ENCODE results near the gene RAPGEF4. TPM values are rescaled to one million over a fixed set of nuclear protein-coding genes. Genes with fewer than 3 reads are reported as not detected.
A peak's percentile ranks its signal among the peaks of the same experiment; 100 is the strongest.

Gene RAPGEF4
- total RNA-seq, 1 donor from 2014 or later = 0.91 TPM

DNA sequence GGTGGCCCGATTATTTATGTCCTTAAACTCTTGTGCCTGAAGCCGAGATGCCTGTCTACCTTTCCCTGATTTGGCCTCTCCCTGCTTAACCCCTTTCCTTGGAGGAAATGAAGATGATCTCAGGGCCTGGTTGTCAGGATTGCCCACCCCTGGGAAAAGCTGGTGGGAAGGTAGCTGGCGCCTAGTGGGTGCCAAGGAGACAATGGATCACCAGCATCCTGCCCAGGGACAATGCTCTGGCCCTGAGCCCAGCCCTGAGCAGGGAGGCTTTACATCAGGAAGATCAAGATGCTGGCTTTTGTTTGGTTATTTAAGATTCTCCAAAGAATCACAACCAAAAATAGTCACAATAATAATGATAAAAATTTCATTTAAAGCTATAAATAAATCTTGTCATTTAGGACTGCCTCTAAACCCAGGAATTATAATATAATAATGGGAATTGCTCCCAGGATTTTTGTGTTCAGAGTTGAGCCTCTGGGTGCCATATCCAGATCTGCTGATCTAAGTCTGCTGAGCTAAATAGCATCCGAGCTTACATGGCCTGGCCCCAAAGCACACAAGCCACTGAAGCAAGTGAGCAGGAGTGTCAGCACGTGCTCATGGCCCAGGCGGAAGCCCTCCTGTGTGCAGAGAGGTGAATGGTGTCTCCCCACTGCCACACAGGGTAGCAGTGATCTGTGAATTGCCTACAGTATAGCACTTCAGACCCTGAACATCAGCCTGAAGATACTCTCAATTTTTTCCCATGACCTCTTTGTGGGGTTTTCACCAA is 282.2 kb downstream of the RAPGEF4 start:
- H3K9me3 Mint-ChIP-seq = no peaks in the 10 kb centered on the region
- peaks cover 6% of the 10 kb centered on the region for H3K27me3 Mint-ChIP-seq (ENCODE audit: low read depth)
- intact Hi-C loops (cut with micrococcal nuclease) = no loop called here
- H3K27ac Mint-ChIP-seq = no peak overlapping the region
- no peak overlapping the region for H3K4me3 Mint-ChIP-seq (ENCODE audit: low read depth)
- no peak for DNase-seq (ENCODE audit: low spot score)
- no peaks in the 10 kb centered on the region for H3K36me3 Mint-ChIP-seq (ENCODE audit: low read depth)
- H3K4me1 Mint-ChIP-seq (ENCODE audit: low read depth) = no peaks in the 10 kb centered on the region

DNA sequence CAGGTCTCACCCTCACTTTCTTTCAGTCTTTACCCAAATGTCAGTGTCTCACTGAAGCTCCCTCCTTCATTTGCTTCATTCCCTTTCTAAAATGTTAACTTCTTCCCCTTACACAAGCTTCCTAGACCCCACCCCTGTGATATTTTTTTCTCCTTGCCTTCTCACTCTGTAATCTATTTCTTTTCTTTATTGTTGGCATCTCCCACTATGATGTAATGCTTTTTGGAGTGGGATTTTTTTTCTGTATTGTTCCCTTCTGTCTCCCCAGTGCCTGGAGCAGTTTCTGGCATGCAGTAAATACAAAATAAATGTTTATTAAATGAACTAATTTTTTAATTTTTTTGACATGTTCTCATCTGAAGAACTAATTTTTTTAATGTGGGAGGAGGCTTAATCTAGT is 284.1 kb downstream of the RAPGEF4 start:
- Mint-ChIP-seq H3K27me3 (ENCODE audit: low read depth) (peaks cover 6% of the 10 kb centered on the region), H3K4me1 (ENCODE audit: low read depth) (no peaks in the 10 kb centered on the region), H3K4me3 (ENCODE audit: low read depth) (no peak overlapping the region), H3K36me3 (ENCODE audit: low read depth) (no peaks in the 10 kb centered on the region), H3K9me3 (no peaks in the 10 kb centered on the region), H3K27ac (no peak overlapping the region)
- DNase-seq (ENCODE audit: low spot score) = no peak
- intact Hi-C loops (cut with micrococcal nuclease) = loop anchor here (10.0 kb wide), 1 partner anchor 335 kb away; the partner anchor contains the start of gene CDCA7

- H3K9me3 Mint-ChIP-seq = no peaks in the 10 kb centered on the region
- no peaks in the 10 kb centered on the region for H3K27me3 Mint-ChIP-seq (ENCODE audit: low read depth)
- DNase-seq (ENCODE audit: low spot score) = no peak
- no peak overlapping the region for H3K4me3 Mint-ChIP-seq (ENCODE audit: low read depth)
- H3K4me1 Mint-ChIP-seq (ENCODE audit: low read depth) = no peaks in the 10 kb centered on the region
- no peaks in the 10 kb centered on the region for H3K36me3 Mint-ChIP-seq (ENCODE audit: low read depth)
- intact Hi-C loops (cut with micrococcal nuclease) = loop anchor here (10.0 kb wide), 1 partner anchor 333 kb away; the partner anchor contains the start of gene CDCA7
- H3K27ac Mint-ChIP-seq = no peak overlapping the region
Measured at GRCh38 chr2:173021939-173022371, 286.3 kb downstream of the RAPGEF4 start.

DNA sequence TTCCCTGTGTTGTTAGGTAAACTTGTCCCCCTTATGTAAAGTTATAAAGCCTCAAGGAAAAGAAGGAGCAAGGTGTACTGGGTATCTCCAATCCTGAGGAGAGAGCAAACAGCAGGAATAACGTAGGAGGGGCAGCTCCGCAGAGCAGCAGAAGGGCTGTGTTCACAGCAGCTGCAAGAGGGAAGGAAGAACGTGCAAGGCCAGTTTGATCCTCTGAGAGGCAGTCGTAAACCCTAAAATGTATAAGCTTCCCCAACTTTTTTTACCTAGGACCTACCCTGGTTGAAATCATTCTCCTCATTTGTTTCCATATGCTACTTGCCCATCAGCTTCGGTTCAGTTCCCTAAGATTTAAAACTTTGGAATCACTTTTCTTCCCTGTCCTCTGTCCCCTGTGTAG is 288.1 kb downstream of the RAPGEF4 start:
- no peak for DNase-seq (ENCODE audit: low spot score)
- no peak overlapping the region for H3K27ac Mint-ChIP-seq
- H3K9me3 Mint-ChIP-seq = no peaks in the 10 kb centered on the region
- peaks cover 4% of the 10 kb centered on the region for H3K4me1 Mint-ChIP-seq (ENCODE audit: low read depth)
- H3K27me3 Mint-ChIP-seq (ENCODE audit: low read depth) = peaks cover 3% of the 10 kb centered on the region
- H3K36me3 Mint-ChIP-seq (ENCODE audit: low read depth) = no peaks in the 10 kb centered on the region
- no peak overlapping the region for H3K4me3 Mint-ChIP-seq (ENCODE audit: low read depth)
- intact Hi-C loops (cut with micrococcal nuclease) = loop anchor here (10.0 kb wide), 1 partner anchor 331 kb away; the partner anchor contains the start of gene CDCA7

DNA sequence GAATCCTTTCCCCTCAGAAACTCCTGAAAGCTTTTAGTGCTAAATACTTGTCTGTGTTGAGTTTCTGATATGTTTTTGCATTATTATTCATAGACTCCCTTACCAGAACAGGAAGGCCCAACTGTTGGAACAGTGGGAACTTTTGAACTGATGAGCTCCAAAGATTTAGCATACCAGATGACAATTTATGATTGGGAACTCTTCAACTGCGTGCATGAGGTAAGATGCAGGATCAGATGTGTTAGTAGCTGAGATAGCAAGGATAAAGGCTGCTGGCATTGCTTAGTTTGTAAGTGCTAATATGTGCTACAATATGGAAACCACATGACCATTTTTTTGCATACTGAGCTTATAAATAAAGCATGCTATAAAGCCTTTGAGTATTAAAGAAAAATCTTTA is 290.8 kb downstream of the RAPGEF4 start:
- no peak for DNase-seq (ENCODE audit: low spot score)
- no peak overlapping the region for H3K27ac Mint-ChIP-seq
- no peaks in the 10 kb centered on the region for H3K36me3 Mint-ChIP-seq (ENCODE audit: low read depth)
- H3K9me3 Mint-ChIP-seq = no peaks in the 10 kb centered on the region
- intact Hi-C loops (cut with micrococcal nuclease) = loop anchor here (2.0 to 10.0 kb wide), 2 partner anchors 220 to 328 kb away; partner anchors contain the start of gene CDCA7
- no peak overlapping the region for H3K4me3 Mint-ChIP-seq (ENCODE audit: low read depth)
- H3K27me3 Mint-ChIP-seq (ENCODE audit: low read depth) = peaks cover 16% of the 10 kb centered on the region
- H3K4me1 Mint-ChIP-seq (ENCODE audit: low read depth) = peaks cover 4% of the 10 kb centered on the region

DNA sequence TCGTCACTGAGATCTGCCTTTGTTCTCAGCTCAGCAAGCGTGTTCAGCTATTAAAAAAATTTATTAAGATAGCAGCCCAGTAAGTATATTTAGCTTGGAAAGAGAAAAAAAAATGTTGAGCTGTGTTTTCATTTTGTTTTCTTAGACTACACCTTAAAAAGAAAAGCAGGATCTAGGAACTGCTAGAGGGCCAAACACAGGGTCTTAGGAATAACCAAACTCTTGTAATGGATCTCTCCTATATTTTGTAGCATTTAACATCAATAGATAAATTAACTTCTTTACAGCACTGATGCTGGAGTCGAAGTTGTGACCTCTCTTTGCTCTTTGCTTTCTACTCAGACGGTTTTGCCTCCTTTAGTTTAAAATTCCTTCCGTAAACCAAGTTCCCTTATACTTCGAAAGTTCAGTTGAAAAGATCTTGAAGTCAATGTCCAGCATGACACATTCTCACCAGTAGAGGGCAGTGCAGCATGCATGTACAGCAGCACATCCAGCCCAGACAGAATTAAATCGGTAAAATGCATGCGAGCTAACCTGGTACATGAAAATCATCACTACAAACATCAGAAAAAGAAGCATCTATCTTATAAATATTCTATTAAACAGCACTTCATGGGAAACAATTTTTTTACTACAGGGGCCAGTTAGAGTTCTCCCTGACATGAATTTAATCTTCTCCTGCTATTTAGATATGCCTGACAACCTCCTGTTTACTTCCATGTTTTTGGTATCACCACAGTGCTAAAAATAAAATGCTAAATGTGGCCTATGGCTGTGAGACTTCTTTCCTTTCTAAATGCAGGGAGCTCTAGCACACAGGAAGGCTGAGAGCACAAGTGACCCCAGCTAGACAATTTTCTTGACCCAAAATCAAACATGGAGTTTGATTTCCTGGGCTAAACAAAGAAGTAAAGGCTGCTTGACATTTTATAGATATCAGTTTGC is 291.8 kb downstream of the RAPGEF4 start:
- no peaks in the 10 kb centered on the region for H3K36me3 Mint-ChIP-seq (ENCODE audit: low read depth)
- H3K4me1 Mint-ChIP-seq (ENCODE audit: low read depth) = peaks cover 4% of the 10 kb centered on the region
- H3K27me3 Mint-ChIP-seq (ENCODE audit: low read depth) = peaks cover 17% of the 10 kb centered on the region
- H3K9me3 Mint-ChIP-seq = no peaks in the 10 kb centered on the region
- no peak overlapping the region for H3K4me3 Mint-ChIP-seq (ENCODE audit: low read depth)
- DNase-seq (ENCODE audit: low spot score) = peak; percentile 60
- intact Hi-C loops (cut with micrococcal nuclease) = loop anchor here (1.0 to 10.0 kb wide), 3 partner anchors 183 to 327 kb away; partner anchors contain the start of gene CDCA7
- no peak overlapping the region for H3K27ac Mint-ChIP-seq

DNA sequence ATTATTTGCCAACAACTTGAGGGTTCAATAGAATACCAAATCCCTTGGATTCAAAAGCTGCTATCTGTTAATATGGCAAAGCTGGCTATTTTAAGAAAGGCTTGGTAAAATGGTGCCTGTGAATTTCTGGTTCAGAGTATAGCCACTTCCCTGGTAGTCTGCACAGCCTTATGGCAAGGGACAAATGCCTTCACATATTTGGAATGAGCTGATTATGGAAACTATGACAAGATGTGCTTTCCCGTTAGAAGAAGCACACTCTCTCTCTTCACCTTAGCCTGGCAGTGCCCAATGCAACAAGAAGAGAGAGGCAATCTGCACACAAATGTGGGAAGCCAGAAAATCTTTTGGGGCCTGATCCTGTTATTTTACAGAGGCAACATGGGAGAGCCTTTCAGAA is 292.5 kb downstream of the RAPGEF4 start:
- peaks cover 17% of the 10 kb centered on the region for H3K27me3 Mint-ChIP-seq (ENCODE audit: low read depth)
- DNase-seq (ENCODE audit: low spot score) = no peak
- no peak overlapping the region for H3K4me3 Mint-ChIP-seq (ENCODE audit: low read depth)
- H3K4me1 Mint-ChIP-seq (ENCODE audit: low read depth) = peaks cover 4% of the 10 kb centered on the region
- H3K9me3 Mint-ChIP-seq = no peaks in the 10 kb centered on the region
- intact Hi-C loops (cut with micrococcal nuclease) = loop anchor here (10.0 kb wide), 1 partner anchor 327 kb away; the partner anchor contains the start of gene CDCA7
- H3K36me3 Mint-ChIP-seq (ENCODE audit: low read depth) = no peaks in the 10 kb centered on the region
- H3K27ac Mint-ChIP-seq = no peak overlapping the region

GRCh38 chr2:173028671-173029070 is 293.0 kb downstream of the RAPGEF4 start:
- Mint-ChIP-seq H3K27ac (no peak overlapping the region), H3K4me3 (ENCODE audit: low read depth) (no peak overlapping the region), H3K4me1 (ENCODE audit: low read depth) (peaks cover 4% of the 10 kb centered on the region), H3K9me3 (no peaks in the 10 kb centered on the region), H3K27me3 (ENCODE audit: low read depth) (peaks cover 17% of the 10 kb centered on the region), H3K36me3 (ENCODE audit: low read depth) (no peaks in the 10 kb centered on the region)
- intact Hi-C loops (cut with micrococcal nuclease) = loop anchor here (10.0 kb wide), 1 partner anchor 326 kb away; the partner anchor contains the start of gene CDCA7
- no peak for DNase-seq (ENCODE audit: low spot score)

GRCh38 chr2:173030561-173031490 is 295.2 kb downstream of the RAPGEF4 start:
- Mint-ChIP-seq H3K4me3 (ENCODE audit: low read depth) (no peak overlapping the region), H3K4me1 (ENCODE audit: low read depth) (peaks cover 4% of the 10 kb centered on the region), H3K9me3 (no peaks in the 10 kb centered on the region), H3K36me3 (ENCODE audit: low read depth) (no peaks in the 10 kb centered on the region), H3K27ac (no peak overlapping the region), H3K27me3 (ENCODE audit: low read depth) (peaks cover 20% of the 10 kb centered on the region)
- no peak for DNase-seq (ENCODE audit: low spot score)
- intact Hi-C loops (cut with micrococcal nuclease) = no loop called here

GRCh38 chr2:173032032-173032431 is 296.4 kb downstream of the RAPGEF4 start:
- Mint-ChIP-seq H3K27me3 (ENCODE audit: low read depth) (peaks cover 20% of the 10 kb centered on the region), H3K4me1 (ENCODE audit: low read depth) (peaks cover 4% of the 10 kb centered on the region), H3K27ac (no peak overlapping the region), H3K9me3 (no peaks in the 10 kb centered on the region), H3K36me3 (ENCODE audit: low read depth) (no peaks in the 10 kb centered on the region), H3K4me3 (ENCODE audit: low read depth) (no peak overlapping the region)
- intact Hi-C loops (cut with micrococcal nuclease) = no loop called here
- no peak for DNase-seq (ENCODE audit: low spot score)

- Mint-ChIP-seq H3K27me3 (ENCODE audit: low read depth) (peaks cover 17% of the 10 kb centered on the region), H3K9me3 (no peaks in the 10 kb centered on the region), H3K4me3 (ENCODE audit: low read depth) (no peak overlapping the region), H3K27ac (no peak overlapping the region), H3K4me1 (ENCODE audit: low read depth) (no peaks in the 10 kb centered on the region), H3K36me3 (ENCODE audit: low read depth) (no peaks in the 10 kb centered on the region)
- no peak for DNase-seq (ENCODE audit: low spot score)
- intact Hi-C loops (cut with micrococcal nuclease) = no loop called here
Measured at GRCh38 chr2:173033084-173033483, 297.4 kb downstream of the RAPGEF4 start.

GRCh38 chr2:173034143-173034542 is 298.5 kb downstream of the RAPGEF4 start:
- no peaks in the 10 kb centered on the region for H3K4me1 Mint-ChIP-seq (ENCODE audit: low read depth)
- H3K27ac Mint-ChIP-seq = no peak overlapping the region
- no peak overlapping the region for H3K4me3 Mint-ChIP-seq (ENCODE audit: low read depth)

More at GRCh38 chr2:173034143-173034542, 298.5 kb downstream of the RAPGEF4 start:
- Mint-ChIP-seq H3K36me3 (ENCODE audit: low read depth) (no peaks in the 10 kb centered on the region), H3K9me3 (no peaks in the 10 kb centered on the region), H3K27me3 (ENCODE audit: low read depth) (peaks cover 17% of the 10 kb centered on the region)
- intact Hi-C loops (cut with micrococcal nuclease) = no loop called here
- DNase-seq (ENCODE audit: low spot score) = no peak
